PC-3 (cell line): Measurements from ENCODE around the gene SLC13A2.

Experiments used
- EZH2 ChIP-seq: fragments of 300-600 bp; sonication (generic); IDR thresholded peaks from one replicate; pipeline ENCODE4 v1.6.1; 2017; ENCODE audit warnings: antibody characterized with exemption, mild to moderate bottlenecking, low read length; ENCODE audit not compliant: unreplicated experiment
- EZH2phosphoT487 ChIP-seq: fragments of 300-600 bp; sonication (generic); IDR thresholded peaks from 2 replicates; pipeline ENCODE4 v1.6.1; 2018; ENCODE audit warnings: mild to moderate bottlenecking, antibody characterized with exemption, low read length, borderline replicate concordance
- TF ChIP-seq, protein P1 (sequence below): fragments of 300-600 bp; sonication (generic); conservative IDR thresholded peaks from 2 replicates; pipeline ENCODE4 v1.5.1; 2017; ENCODE audit warnings: antibody characterized with exemption, low read depth, mild to moderate bottlenecking, low read length

DNA sequence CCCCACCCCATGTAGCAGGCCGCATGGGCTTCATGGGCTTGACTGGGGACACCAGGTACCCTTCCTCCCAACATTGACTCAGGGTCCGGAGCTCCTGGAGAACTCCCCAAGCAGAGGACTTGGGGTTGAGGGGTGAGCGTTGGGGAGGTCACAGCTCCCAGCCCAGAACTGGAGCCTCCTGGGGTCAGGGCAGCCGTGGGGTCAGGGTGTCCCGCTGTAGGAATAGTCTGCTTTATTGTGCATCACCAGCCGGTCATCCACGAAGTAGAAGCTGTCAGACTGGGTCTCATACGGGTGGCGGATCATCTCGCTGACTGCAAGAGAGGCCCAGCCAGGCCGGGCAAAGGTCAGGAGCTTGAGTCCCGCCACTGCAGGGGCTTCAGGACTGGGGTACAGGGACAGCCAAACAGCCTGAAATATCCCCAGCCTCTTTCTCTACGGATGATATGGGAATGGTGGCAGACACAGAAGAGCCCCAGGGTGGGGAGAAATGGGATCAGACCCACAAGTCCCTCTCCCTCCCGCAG, 73.7 kb downstream of the SLC13A2 start:
- TF ChIP-seq, protein P1, sequence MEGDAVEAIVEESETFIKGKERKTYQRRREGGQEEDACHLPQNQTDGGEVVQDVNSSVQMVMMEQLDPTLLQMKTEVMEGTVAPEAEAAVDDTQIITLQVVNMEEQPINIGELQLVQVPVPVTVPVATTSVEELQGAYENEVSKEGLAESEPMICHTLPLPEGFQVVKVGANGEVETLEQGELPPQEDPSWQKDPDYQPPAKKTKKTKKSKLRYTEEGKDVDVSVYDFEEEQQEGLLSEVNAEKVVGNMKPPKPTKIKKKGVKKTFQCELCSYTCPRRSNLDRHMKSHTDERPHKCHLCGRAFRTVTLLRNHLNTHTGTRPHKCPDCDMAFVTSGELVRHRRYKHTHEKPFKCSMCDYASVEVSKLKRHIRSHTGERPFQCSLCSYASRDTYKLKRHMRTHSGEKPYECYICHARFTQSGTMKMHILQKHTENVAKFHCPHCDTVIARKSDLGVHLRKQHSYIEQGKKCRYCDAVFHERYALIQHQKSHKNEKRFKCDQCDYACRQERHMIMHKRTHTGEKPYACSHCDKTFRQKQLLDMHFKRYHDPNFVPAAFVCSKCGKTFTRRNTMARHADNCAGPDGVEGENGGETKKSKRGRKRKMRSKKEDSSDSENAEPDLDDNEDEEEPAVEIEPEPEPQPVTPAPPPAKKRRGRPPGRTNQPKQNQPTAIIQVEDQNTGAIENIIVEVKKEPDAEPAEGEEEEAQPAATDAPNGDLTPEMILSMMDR, result no peak
- no peak for TF ChIP-seq EZH2
- TF ChIP-seq EZH2phosphoT487, result no peak
